ENCODE data around the gene RABGEF1.
A peak's percentile ranks its signal among the peaks of the same experiment; 100 is the strongest.
"Not testable (repeated sequence)": the region's sequence is repeated elsewhere in the genome, so short reads cannot be mapped to it uniquely, and the experiment has no call there.

Gene RABGEF1

DNA sequence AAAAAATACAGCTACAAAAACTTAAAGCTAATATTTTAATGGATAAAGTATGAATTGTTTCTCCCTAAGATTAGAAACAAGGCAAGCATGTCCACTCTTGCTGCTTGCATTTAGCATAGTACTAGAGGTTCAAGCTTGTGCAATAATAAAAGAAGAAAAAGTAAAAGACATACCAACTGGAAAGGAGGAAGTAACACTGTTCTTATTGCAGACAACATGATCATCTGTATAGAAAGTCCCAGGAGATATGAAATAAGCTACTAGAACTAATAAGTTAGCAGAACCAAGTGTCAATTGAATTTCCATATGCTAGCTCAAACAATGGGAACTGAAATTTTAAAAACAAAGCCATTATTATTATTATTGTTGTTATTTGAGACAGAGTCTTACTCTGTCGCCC, 20.0 kb upstream of the RABGEF1 start:
- H3K9me3 Mint-ChIP-seq, result peaks cover 16% of the 10 kb centered on the region
- no peaks in the 10 kb centered on the region for H3K27me3 Mint-ChIP-seq
- ATAC-seq, result no peak
- no peak for DNase-seq
- no peak overlapping the region for H3K4me3 Mint-ChIP-seq
- H3K27ac Mint-ChIP-seq, result no peak overlapping the region
- H3K36me3 Mint-ChIP-seq (ENCODE audit: low read depth), result peaks cover 27% of the 10 kb centered on the region
- no peaks in the 10 kb centered on the region for H3K4me1 Mint-ChIP-seq

- H3K36me3 Mint-ChIP-seq (ENCODE audit: low read depth), result peaks cover 22% of the 10 kb centered on the region
Measured at GRCh38 chr7:66725843-66726242, 14.7 kb upstream of the RABGEF1 start.

GRCh38 chr7:66727058-66727457, 13.5 kb upstream of the RABGEF1 start:
- DNase-seq (no peak), ATAC-seq (no peak)
- Mint-ChIP-seq H3K4me1 (no peaks in the 10 kb centered on the region), H3K36me3 (ENCODE audit: low read depth) (peaks cover 22% of the 10 kb centered on the region), H3K9me3 (peaks cover 16% of the 10 kb centered on the region), H3K27me3 (no peaks in the 10 kb centered on the region), H3K4me3 (no peak overlapping the region), H3K27ac (no peak overlapping the region)

More at GRCh38 chr7:66725843-66726242, 14.7 kb upstream of the RABGEF1 start:
- ATAC-seq (no peak), DNase-seq (no peak)
- H3K4me1 Mint-ChIP-seq, result no peaks in the 10 kb centered on the region
- H3K27me3 Mint-ChIP-seq, result no peaks in the 10 kb centered on the region
- H3K27ac Mint-ChIP-seq, result no peak overlapping the region
- no peak overlapping the region for H3K4me3 Mint-ChIP-seq
- peaks cover 16% of the 10 kb centered on the region for H3K9me3 Mint-ChIP-seq

DNA sequence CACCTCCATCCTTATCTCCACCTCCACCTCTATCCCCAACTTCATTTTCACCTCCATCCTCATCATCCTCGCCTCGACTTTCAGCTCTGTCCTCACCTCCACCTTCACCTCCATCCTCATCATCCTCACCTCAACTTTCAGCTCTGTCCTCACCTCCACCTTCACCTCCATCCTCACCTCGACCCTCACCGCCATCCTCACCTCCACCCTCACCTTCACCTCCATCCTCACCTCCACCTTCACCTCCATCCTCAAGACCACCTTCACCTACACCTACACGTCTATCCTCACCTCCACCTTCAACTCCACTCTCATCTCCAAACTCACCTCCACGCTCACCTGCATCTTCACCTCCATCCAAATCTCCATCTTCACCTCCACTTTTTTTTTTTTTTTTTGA, 12.0 kb upstream of the RABGEF1 start:
- Mint-ChIP-seq H3K36me3 (ENCODE audit: low read depth) (peaks cover 14% of the 10 kb centered on the region), H3K27ac (no peak overlapping the region), H3K4me3 (no peak overlapping the region), H3K27me3 (no peaks in the 10 kb centered on the region), H3K4me1 (no peaks in the 10 kb centered on the region), H3K9me3 (peaks cover 13% of the 10 kb centered on the region)
- DNase-seq (no peak), ATAC-seq (no peak)

DNA sequence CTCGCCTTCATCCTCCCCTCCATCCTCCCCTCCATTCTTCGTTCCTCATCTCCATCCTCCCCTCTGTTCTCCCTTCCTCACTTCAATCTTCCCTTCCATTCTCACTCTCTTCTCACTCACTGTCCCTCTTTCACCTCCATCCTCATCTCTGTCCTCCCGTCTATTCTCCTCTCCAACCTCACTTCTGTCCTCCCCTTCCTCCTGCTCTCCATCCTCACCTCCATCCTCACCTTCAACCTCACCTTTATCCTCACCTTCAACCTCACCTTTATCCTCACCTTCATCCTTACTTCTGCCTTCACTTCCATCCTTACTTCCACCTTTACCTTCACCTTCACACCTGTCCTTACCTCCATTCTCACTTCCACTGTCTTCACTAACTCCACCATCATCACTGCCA, 11.3 kb upstream of the RABGEF1 start:
- peaks cover 9% of the 10 kb centered on the region for H3K9me3 Mint-ChIP-seq
- ATAC-seq (no peak), DNase-seq (no peak)
- no peak overlapping the region for H3K27ac Mint-ChIP-seq
- no peaks in the 10 kb centered on the region for H3K4me1 Mint-ChIP-seq
- H3K4me3 Mint-ChIP-seq, result no peak overlapping the region
- no peaks in the 10 kb centered on the region for H3K27me3 Mint-ChIP-seq
- peaks cover 11% of the 10 kb centered on the region for H3K36me3 Mint-ChIP-seq (ENCODE audit: low read depth)

DNA sequence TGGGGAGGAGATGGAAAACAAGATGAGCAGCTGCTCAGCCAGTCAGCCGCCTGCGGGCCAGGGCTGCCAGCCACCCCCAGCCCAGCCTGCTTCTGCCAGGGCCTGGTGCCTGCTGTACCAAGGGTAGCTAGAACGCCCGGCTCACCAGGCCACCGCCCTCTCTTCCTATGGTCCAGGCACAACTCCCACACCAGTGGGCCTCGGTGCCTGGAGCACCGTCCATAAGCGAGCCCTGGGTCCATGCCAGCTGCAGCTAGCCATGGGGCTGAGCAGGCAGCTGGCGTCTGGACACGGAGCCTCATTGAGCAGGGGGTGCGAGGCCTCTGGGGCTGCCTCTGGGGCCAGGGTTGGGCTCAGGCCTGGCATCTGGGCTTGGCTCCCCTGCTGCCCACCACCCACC, 8.5 kb upstream of the RABGEF1 start:
- Mint-ChIP-seq H3K9me3 (peaks cover 14% of the 10 kb centered on the region), H3K4me1 (peaks cover 16% of the 10 kb centered on the region), H3K27ac (no peak overlapping the region), H3K4me3 (no peak overlapping the region), H3K36me3 (ENCODE audit: low read depth) (peaks cover 17% of the 10 kb centered on the region), H3K27me3 (no peaks in the 10 kb centered on the region)
- no peak for ATAC-seq
- DNase-seq, result no peak

GRCh38 chr7:66732439-66732838, 8.1 kb upstream of the RABGEF1 start:
- H3K36me3 Mint-ChIP-seq (ENCODE audit: low read depth), result peaks cover 17% of the 10 kb centered on the region
- DNase-seq (no peak), ATAC-seq (no peak)
- H3K4me3 Mint-ChIP-seq, result no peak overlapping the region
- peaks cover 14% of the 10 kb centered on the region for H3K9me3 Mint-ChIP-seq
- H3K27ac Mint-ChIP-seq, result no peak overlapping the region
- no peaks in the 10 kb centered on the region for H3K27me3 Mint-ChIP-seq
- H3K4me1 Mint-ChIP-seq, result peaks cover 18% of the 10 kb centered on the region

DNA sequence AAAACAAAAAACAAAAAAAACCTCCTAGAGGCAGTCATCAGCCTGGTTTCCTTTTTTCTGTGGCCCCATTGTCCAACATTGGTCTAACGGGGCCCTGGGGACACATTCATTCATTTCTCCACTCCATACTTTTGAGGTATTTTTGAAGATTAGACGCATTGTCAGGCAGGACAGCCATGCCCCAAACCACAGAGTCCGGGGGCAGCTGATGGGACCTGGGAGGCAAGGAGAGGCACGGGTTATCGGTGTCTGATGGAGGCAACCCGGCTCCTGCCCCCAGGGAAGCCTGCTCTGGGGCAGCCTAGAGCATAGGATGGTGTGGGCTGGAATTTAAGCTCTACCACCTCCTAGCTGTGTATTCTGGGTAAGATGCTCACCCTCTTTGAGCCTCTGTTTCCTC, 6.5 kb upstream of the RABGEF1 start:
- Mint-ChIP-seq H3K4me1 (peaks cover 29% of the 10 kb centered on the region), H3K27ac (no peak overlapping the region), H3K36me3 (ENCODE audit: low read depth) (peaks cover 17% of the 10 kb centered on the region), H3K27me3 (no peaks in the 10 kb centered on the region), H3K9me3 (peaks cover 14% of the 10 kb centered on the region), H3K4me3 (no peak overlapping the region)
- no peak for DNase-seq
- ATAC-seq, result no peak

DNA sequence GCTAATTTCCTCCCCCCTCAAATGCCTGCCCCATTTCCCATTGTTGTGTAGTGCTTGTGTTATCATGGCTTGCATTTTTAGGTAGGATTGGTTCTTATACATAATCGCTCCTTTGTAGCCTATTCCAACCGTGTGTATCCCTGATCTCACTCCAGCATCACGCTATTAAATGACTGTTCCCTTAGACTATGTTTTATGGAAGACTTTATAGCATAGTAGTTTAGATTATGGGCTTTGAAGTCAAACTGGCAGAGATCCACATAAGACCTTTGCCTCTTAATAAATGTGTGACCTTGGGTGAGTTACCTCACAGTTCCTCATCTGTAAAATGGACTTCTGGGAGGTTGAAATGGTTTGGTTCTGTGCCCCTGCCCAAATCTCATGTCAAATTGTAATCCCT, 5.4 kb upstream of the RABGEF1 start:
- peak overlapping the region; percentile 37 for H3K27ac Mint-ChIP-seq
- peaks cover 17% of the 10 kb centered on the region for H3K36me3 Mint-ChIP-seq (ENCODE audit: low read depth)
- ATAC-seq, result no peak
- peaks cover 34% of the 10 kb centered on the region for H3K4me1 Mint-ChIP-seq
- no peaks in the 10 kb centered on the region for H3K27me3 Mint-ChIP-seq
- no peak for DNase-seq
- peaks cover 14% of the 10 kb centered on the region for H3K9me3 Mint-ChIP-seq
- no peak overlapping the region for H3K4me3 Mint-ChIP-seq

- H3K36me3 Mint-ChIP-seq (ENCODE audit: low read depth), result peaks cover 17% of the 10 kb centered on the region
- H3K27ac Mint-ChIP-seq, result peak overlapping the region; percentile 37
- no peak overlapping the region for H3K4me3 Mint-ChIP-seq
- no peak for DNase-seq
- ATAC-seq, result no peak
- peaks cover 34% of the 10 kb centered on the region for H3K4me1 Mint-ChIP-seq
- peaks cover 14% of the 10 kb centered on the region for H3K9me3 Mint-ChIP-seq
- H3K27me3 Mint-ChIP-seq, result no peaks in the 10 kb centered on the region
Measured at GRCh38 chr7:66735850-66736249, 4.7 kb upstream of the RABGEF1 start.

- peaks cover 17% of the 10 kb centered on the region for H3K36me3 Mint-ChIP-seq (ENCODE audit: low read depth)
- no peaks in the 10 kb centered on the region for H3K27me3 Mint-ChIP-seq
- peaks cover 14% of the 10 kb centered on the region for H3K9me3 Mint-ChIP-seq
- ATAC-seq, result no peak
- DNase-seq, result no peak
- no peak overlapping the region for H3K4me3 Mint-ChIP-seq
- H3K4me1 Mint-ChIP-seq, result peaks cover 42% of the 10 kb centered on the region
- H3K27ac Mint-ChIP-seq, result no peak overlapping the region
Measured at GRCh38 chr7:66736892-66737291, 3.6 kb upstream of the RABGEF1 start.

DNA sequence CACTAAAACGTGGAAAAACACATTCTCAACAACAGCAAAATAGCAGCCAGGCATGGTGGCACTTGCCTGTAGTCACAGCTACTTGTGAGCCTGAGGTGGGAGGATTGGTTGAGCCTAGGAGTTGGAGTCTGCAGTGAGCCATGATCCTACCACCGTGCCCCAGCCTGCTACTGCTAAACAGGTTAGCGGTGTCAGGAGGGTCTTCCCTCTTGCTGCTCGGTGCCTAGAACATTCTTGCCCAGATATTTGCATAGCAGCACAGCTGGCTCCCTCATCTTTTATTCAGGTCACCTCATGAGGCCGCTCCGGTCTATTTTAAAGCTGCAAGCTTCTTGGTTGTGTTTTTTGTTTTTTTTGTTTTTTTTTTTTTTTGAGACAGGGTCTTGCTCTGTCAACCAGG, 2.9 kb upstream of the RABGEF1 start:
- no peak for ATAC-seq
- H3K4me1 Mint-ChIP-seq, result peaks cover 48% of the 10 kb centered on the region
- no peak overlapping the region for H3K4me3 Mint-ChIP-seq
- H3K27me3 Mint-ChIP-seq, result no peaks in the 10 kb centered on the region
- no peak overlapping the region for H3K27ac Mint-ChIP-seq
- peaks cover 14% of the 10 kb centered on the region for H3K9me3 Mint-ChIP-seq
- H3K36me3 Mint-ChIP-seq (ENCODE audit: low read depth), result peaks cover 17% of the 10 kb centered on the region
- DNase-seq, result no peak

- H3K27me3 Mint-ChIP-seq, result no peaks in the 10 kb centered on the region
- peaks cover 17% of the 10 kb centered on the region for H3K36me3 Mint-ChIP-seq (ENCODE audit: low read depth)
- H3K9me3 Mint-ChIP-seq, result peaks cover 14% of the 10 kb centered on the region
- H3K4me3 Mint-ChIP-seq, result peak overlapping the region; percentile 94
- H3K27ac Mint-ChIP-seq, result peak overlapping the region; percentile 84
- ATAC-seq (no peak), DNase-seq (no peak)
- H3K4me1 Mint-ChIP-seq, result peaks cover 52% of the 10 kb centered on the region
Measured at GRCh38 chr7:66739477-66739876, 1.1 kb upstream of the RABGEF1 start.

DNA sequence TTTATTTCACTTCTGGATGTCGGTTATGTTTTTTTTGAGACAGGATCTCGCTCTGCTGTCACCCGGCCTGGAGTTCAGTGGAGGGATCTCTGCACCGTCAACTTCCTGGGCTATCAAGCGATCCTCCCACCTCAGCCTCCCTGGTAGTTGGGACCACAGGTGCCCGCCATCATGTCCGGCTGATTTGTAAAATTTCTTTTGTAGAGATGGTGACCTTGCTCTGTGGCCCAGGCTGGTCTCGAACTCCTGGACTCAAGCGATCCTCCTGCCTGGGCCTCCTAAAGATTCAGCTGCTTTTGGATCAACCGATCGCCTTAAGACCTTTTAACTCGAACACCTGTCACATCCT, 606 bp upstream of the RABGEF1 start:
- Mint-ChIP-seq H3K36me3 (ENCODE audit: low read depth) (peaks cover 14% of the 10 kb centered on the region), H3K27ac (peak overlapping the region; percentile 84), H3K27me3 (no peaks in the 10 kb centered on the region), H3K4me3 (peak overlapping the region; percentile 94), H3K4me1 (peaks cover 53% of the 10 kb centered on the region), H3K9me3 (peaks cover 14% of the 10 kb centered on the region)
- ATAC-seq (no peak), DNase-seq (no peak)

DNA sequence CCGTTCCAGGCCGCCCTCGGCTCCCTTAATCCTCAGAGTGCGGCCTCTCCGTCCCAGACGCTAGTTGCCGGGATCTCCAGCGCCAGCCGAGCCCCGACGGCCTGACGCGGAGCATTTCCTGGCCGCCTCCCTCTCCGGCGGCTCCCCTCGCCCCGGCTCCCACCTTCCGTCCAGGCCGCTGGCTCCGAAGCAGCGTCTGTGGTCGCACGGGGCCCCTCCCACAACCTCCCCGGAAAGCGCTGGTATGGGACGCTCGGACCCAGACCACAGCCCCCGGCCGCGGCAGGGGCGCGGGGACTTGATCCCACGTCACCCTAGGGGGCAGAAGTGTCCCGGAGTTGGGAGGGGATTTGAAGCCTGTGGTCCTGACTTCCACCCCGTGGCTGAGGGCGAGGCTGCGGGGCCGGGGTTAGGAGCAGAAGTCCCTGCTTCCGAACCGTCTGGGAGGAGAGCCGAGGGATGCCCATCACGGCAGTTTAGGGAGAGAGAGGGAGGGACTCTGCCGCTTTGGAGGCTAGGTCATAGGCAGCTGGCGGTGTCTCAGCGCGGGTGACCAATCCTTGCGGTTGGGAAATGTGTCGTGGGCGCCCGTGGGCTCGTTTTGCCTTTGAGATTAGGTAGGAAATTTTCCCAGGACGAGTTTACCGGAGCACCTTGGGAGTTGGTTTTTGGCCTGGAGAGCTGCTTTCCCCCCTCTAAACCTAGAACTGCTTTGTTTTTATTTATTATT, 612 bp downstream of the RABGEF1 start:
- H3K4me3 Mint-ChIP-seq, result peak overlapping the region; percentile 94

GRCh38 chr7:66741710-66742049, 1.1 kb downstream of the RABGEF1 start:
- ATAC-seq, result no peak
- H3K27ac Mint-ChIP-seq, result peak overlapping the region; percentile 84
- peaks cover 1% of the 10 kb centered on the region for H3K36me3 Mint-ChIP-seq (ENCODE audit: low read depth)

More for the DNA sequence above, 612 bp downstream of the RABGEF1 start:
- Mint-ChIP-seq H3K4me1 (peaks cover 45% of the 10 kb centered on the region), H3K27ac (peak overlapping the region; percentile 84)
- not testable (repeated sequence) for H3K27me3 Mint-ChIP-seq; H3K36me3 Mint-ChIP-seq (ENCODE audit: low read depth); H3K9me3 Mint-ChIP-seq
- peak; percentile 54 for DNase-seq
- peak; percentile 18 for ATAC-seq

More at GRCh38 chr7:66741710-66742049, 1.1 kb downstream of the RABGEF1 start:
- Mint-ChIP-seq H3K9me3 (no peaks in the 10 kb centered on the region), H3K27me3 (no peaks in the 10 kb centered on the region), H3K4me3 (peak overlapping the region; percentile 94), H3K4me1 (peaks cover 43% of the 10 kb centered on the region)
- no peak for DNase-seq
